Measurements from ENCODE around the gene DDX49. TPM values are rescaled to one million over a fixed set of nuclear protein-coding genes. Genes with fewer than 3 reads are reported as not detected.

Gene DDX49
- polyA plus RNA-seq, 4 donors, result 32.5 to 51.4 (median 48.6) TPM

GRCh38 chr19:18905058-18905456 is 14.5 kb upstream of the DDX49 start:
- H3K27ac ChIP-seq (ENCODE audit: low read depth in 1 of 3, low read length in 2 of 3), result no peak overlapping the region
- no peaks in the 10 kb centered on the region for H3K4me1 ChIP-seq (ENCODE audit: control insufficient read depth in 3 of 3, insufficient read depth in 2 of 3, low read depth in 1 of 3, low read length in 2 of 3)
- H3K27me3 ChIP-seq (ENCODE audit: control insufficient read depth in 3 of 3, insufficient read depth in 3 of 3, low read length in 3 of 3), result no peaks in the 10 kb centered on the region
- FAIRE-seq (no peak), DNase-seq (no peak)
- no peak overlapping the region for H3K4me3 ChIP-seq (ENCODE audit: low read depth in 1 of 3, low read length in 3 of 3)
- H3K9me3 ChIP-seq (ENCODE audit: control insufficient read depth in 2 of 2, insufficient read depth in 1 of 2, low read depth in 1 of 2, low read length in 1 of 2), result no peaks in the 10 kb centered on the region
- 93 to 95% (median 94%) methylated on average over 8 of the region's 8 CpGs for WGBS, 3 donors
- H3K36me3 ChIP-seq (ENCODE audit: control insufficient read depth in 3 of 3, insufficient read depth in 2 of 3, low read depth in 1 of 3, low read length in 3 of 3), result peaks cover 13 to 86% (median 24%) of the 10 kb centered on the region in 3 donors

- no peak for FAIRE-seq
- no peaks in the 10 kb centered on the region for H3K4me1 ChIP-seq (ENCODE audit: control insufficient read depth in 3 of 3, insufficient read depth in 2 of 3, low read depth in 1 of 3, low read length in 2 of 3)
- H3K9me3 ChIP-seq (ENCODE audit: control insufficient read depth in 2 of 2, insufficient read depth in 1 of 2, low read depth in 1 of 2, low read length in 1 of 2), result no peaks in the 10 kb centered on the region
- 89 to 95% (median 94%) methylated on average over 24 to 26 of the region's 26 CpGs for WGBS, 3 donors
- H3K27ac ChIP-seq (ENCODE audit: low read depth in 1 of 3, low read length in 2 of 3), result no peak overlapping the region
- no peaks in the 10 kb centered on the region for H3K27me3 ChIP-seq (ENCODE audit: control insufficient read depth in 3 of 3, insufficient read depth in 3 of 3, low read length in 3 of 3)
- H3K4me3 ChIP-seq (ENCODE audit: low read depth in 1 of 3, low read length in 3 of 3), result no peak overlapping the region
- H3K36me3 ChIP-seq (ENCODE audit: control insufficient read depth in 3 of 3, insufficient read depth in 2 of 3, low read depth in 1 of 3, low read length in 3 of 3), result peaks cover 12 to 86% (median 25%) of the 10 kb centered on the region in 3 donors
- no peak for DNase-seq
Observed at GRCh38 chr19:18905513-18906236, 13.8 kb upstream of the DDX49 start.

- no peaks in the 10 kb centered on the region for H3K9me3 ChIP-seq (ENCODE audit: control insufficient read depth in 2 of 2, insufficient read depth in 1 of 2, low read depth in 1 of 2, low read length in 1 of 2)
- 93 to 94% (median 93%) methylated on average over 35 to 36 of the region's 36 CpGs for WGBS, 3 donors
- H3K27me3 ChIP-seq (ENCODE audit: control insufficient read depth in 3 of 3, insufficient read depth in 3 of 3, low read length in 3 of 3), result no peaks in the 10 kb centered on the region
- no peaks in the 10 kb centered on the region for H3K4me1 ChIP-seq (ENCODE audit: control insufficient read depth in 3 of 3, insufficient read depth in 2 of 3, low read depth in 1 of 3, low read length in 2 of 3)
- H3K4me3 ChIP-seq (ENCODE audit: low read depth in 1 of 3, low read length in 3 of 3), result no peak overlapping the region
- H3K27ac ChIP-seq (ENCODE audit: low read depth in 1 of 3, low read length in 2 of 3), result no peak overlapping the region
- no peak for DNase-seq
- H3K36me3 ChIP-seq (ENCODE audit: control insufficient read depth in 3 of 3, insufficient read depth in 2 of 3, low read depth in 1 of 3, low read length in 3 of 3), result peaks cover 14 to 86% (median 26%) of the 10 kb centered on the region in 3 donors
- FAIRE-seq, result no peak
Observed at GRCh38 chr19:18906605-18907519, 12.7 kb upstream of the DDX49 start.

- Histone ChIP-seq H3K36me3 (ENCODE audit: control insufficient read depth in 3 of 3, insufficient read depth in 2 of 3, low read depth in 1 of 3, low read length in 3 of 3) (peaks cover 9 to 93% (median 23%) of the 10 kb centered on the region in 3 donors), H3K9me3 (ENCODE audit: control insufficient read depth in 2 of 2, insufficient read depth in 1 of 2, low read depth in 1 of 2, low read length in 1 of 2) (no peaks in the 10 kb centered on the region), H3K27me3 (ENCODE audit: control insufficient read depth in 3 of 3, insufficient read depth in 3 of 3, low read length in 3 of 3) (no peaks in the 10 kb centered on the region), H3K4me1 (ENCODE audit: control insufficient read depth in 3 of 3, insufficient read depth in 2 of 3, low read depth in 1 of 3, low read length in 2 of 3) (no peaks in the 10 kb centered on the region), H3K4me3 (ENCODE audit: low read depth in 1 of 3, low read length in 3 of 3) (no peak overlapping the region), H3K27ac (ENCODE audit: low read depth in 1 of 3, low read length in 2 of 3) (no peak overlapping the region)
- FAIRE-seq, result no peak
- DNase-seq, result no peak
- WGBS, 3 donors, result 85 to 92% (median 86%) methylated on average over 17 of the region's 17 CpGs
Observed at GRCh38 chr19:18908917-18909619, 10.4 kb upstream of the DDX49 start.

GRCh38 chr19:18910010-18910409 is 9.5 kb upstream of the DDX49 start:
- Histone ChIP-seq H3K9me3 (ENCODE audit: control insufficient read depth in 2 of 2, insufficient read depth in 1 of 2, low read depth in 1 of 2, low read length in 1 of 2) (no peaks in the 10 kb centered on the region), H3K4me1 (ENCODE audit: control insufficient read depth in 3 of 3, insufficient read depth in 2 of 3, low read depth in 1 of 3, low read length in 2 of 3) (no peaks in the 10 kb centered on the region), H3K27ac (ENCODE audit: low read depth in 1 of 3, low read length in 2 of 3) (no peak overlapping the region), H3K27me3 (ENCODE audit: control insufficient read depth in 3 of 3, insufficient read depth in 3 of 3, low read length in 3 of 3) (no peaks in the 10 kb centered on the region), H3K36me3 (ENCODE audit: control insufficient read depth in 3 of 3, insufficient read depth in 2 of 3, low read depth in 1 of 3, low read length in 3 of 3) (peaks cover 9 to 93% (median 19%) of the 10 kb centered on the region in 3 donors), H3K4me3 (ENCODE audit: low read depth in 1 of 3, low read length in 3 of 3) (no peak overlapping the region)
- 84 to 87% (median 86%) methylated on average over 10 of the region's 10 CpGs for WGBS, 3 donors
- DNase-seq, result no peak
- no peak for FAIRE-seq

GRCh38 chr19:18910801-18911436 is 8.6 kb upstream of the DDX49 start:
- FAIRE-seq (no peak), DNase-seq (no peak)
- H3K4me1 ChIP-seq (ENCODE audit: control insufficient read depth in 3 of 3, insufficient read depth in 2 of 3, low read depth in 1 of 3, low read length in 2 of 3), result no peaks in the 10 kb centered on the region
- no peak overlapping the region for H3K27ac ChIP-seq (ENCODE audit: low read depth in 1 of 3, low read length in 2 of 3)
- H3K36me3 ChIP-seq (ENCODE audit: control insufficient read depth in 3 of 3, insufficient read depth in 2 of 3, low read depth in 1 of 3, low read length in 3 of 3), result peaks cover 9 to 92% (median 13%) of the 10 kb centered on the region in 3 donors
- no peaks in the 10 kb centered on the region for H3K9me3 ChIP-seq (ENCODE audit: control insufficient read depth in 2 of 2, insufficient read depth in 1 of 2, low read depth in 1 of 2, low read length in 1 of 2)
- 95 to 96% (median 95%) methylated on average over 18 to 19 of the region's 19 CpGs for WGBS, 3 donors
- H3K27me3 ChIP-seq (ENCODE audit: control insufficient read depth in 3 of 3, insufficient read depth in 3 of 3, low read length in 3 of 3), result no peaks in the 10 kb centered on the region
- no peak overlapping the region for H3K4me3 ChIP-seq (ENCODE audit: low read depth in 1 of 3, low read length in 3 of 3)

GRCh38 chr19:18912933-18913332 is 6.6 kb upstream of the DDX49 start:
- no peak overlapping the region for H3K27ac ChIP-seq (ENCODE audit: low read depth in 1 of 3, low read length in 2 of 3)
- H3K9me3 ChIP-seq (ENCODE audit: control insufficient read depth in 2 of 2, insufficient read depth in 1 of 2, low read depth in 1 of 2, low read length in 1 of 2), result no peaks in the 10 kb centered on the region
- DNase-seq, result no peak
- no peaks in the 10 kb centered on the region for H3K27me3 ChIP-seq (ENCODE audit: control insufficient read depth in 3 of 3, insufficient read depth in 3 of 3, low read length in 3 of 3)
- H3K36me3 ChIP-seq (ENCODE audit: control insufficient read depth in 3 of 3, insufficient read depth in 2 of 3, low read depth in 1 of 3, low read length in 3 of 3), result peaks cover 9 to 72% (median 10%) of the 10 kb centered on the region in 3 donors
- H3K4me3 ChIP-seq (ENCODE audit: low read depth in 1 of 3, low read length in 3 of 3), result no peak overlapping the region
- no peak for FAIRE-seq
- H3K4me1 ChIP-seq (ENCODE audit: control insufficient read depth in 3 of 3, insufficient read depth in 2 of 3, low read depth in 1 of 3, low read length in 2 of 3), result no peaks in the 10 kb centered on the region
- 96 to 97% (median 97%) methylated on average over 14 of the region's 14 CpGs for WGBS, 3 donors

- Histone ChIP-seq H3K27me3 (ENCODE audit: control insufficient read depth in 3 of 3, insufficient read depth in 3 of 3, low read length in 3 of 3) (no peaks in the 10 kb centered on the region), H3K9me3 (ENCODE audit: control insufficient read depth in 2 of 2, insufficient read depth in 1 of 2, low read depth in 1 of 2, low read length in 1 of 2) (no peaks in the 10 kb centered on the region), H3K4me1 (ENCODE audit: control insufficient read depth in 3 of 3, insufficient read depth in 2 of 3, low read depth in 1 of 3, low read length in 2 of 3) (peaks cover 0 to 4% (median 0%) of the 10 kb centered on the region in 3 donors), H3K36me3 (ENCODE audit: control insufficient read depth in 3 of 3, insufficient read depth in 2 of 3, low read depth in 1 of 3, low read length in 3 of 3) (peaks cover 7 to 69% (median 9%) of the 10 kb centered on the region in 3 donors), H3K4me3 (ENCODE audit: low read depth in 1 of 3, low read length in 3 of 3) (no peak overlapping the region), H3K27ac (ENCODE audit: low read depth in 1 of 3, low read length in 2 of 3) (no peak overlapping the region)
- 91 to 95% (median 94%) methylated on average over 5 of the region's 5 CpGs for WGBS, 3 donors
- FAIRE-seq (no peak), DNase-seq (no peak)
Observed at GRCh38 chr19:18913466-18913865, 6.0 kb upstream of the DDX49 start.
